ENCODE data around the gene TBCD. TPM values are rescaled to one million over a fixed set of nuclear protein-coding genes. Genes with fewer than 3 reads are reported as not detected.

TBCD gene
- polyA plus RNA-seq, 3 donors = 68.4 to 88.6 (median 83.1) TPM

DNA sequence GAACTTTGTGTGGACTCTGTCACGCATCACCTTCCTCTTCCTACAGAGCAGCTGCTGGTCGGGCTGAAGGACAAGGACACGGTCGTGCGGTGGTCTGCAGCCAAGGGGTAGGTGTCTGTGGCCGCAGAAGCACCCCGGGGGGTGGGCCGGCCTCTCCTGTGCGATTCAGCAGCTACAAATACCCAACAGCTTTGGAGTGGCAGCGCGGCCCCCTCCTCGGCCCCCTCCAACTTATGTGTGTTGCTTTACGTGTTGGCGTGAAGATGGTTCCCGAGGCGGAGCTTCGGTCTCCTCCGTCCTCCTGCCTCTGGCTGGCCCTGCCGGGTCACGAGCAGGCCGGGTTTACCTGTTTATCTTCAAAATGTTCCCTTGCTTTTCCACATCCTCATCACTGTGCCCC lies 55.7 kb downstream of the TBCD start:
- no peak for DNase-seq

DNA sequence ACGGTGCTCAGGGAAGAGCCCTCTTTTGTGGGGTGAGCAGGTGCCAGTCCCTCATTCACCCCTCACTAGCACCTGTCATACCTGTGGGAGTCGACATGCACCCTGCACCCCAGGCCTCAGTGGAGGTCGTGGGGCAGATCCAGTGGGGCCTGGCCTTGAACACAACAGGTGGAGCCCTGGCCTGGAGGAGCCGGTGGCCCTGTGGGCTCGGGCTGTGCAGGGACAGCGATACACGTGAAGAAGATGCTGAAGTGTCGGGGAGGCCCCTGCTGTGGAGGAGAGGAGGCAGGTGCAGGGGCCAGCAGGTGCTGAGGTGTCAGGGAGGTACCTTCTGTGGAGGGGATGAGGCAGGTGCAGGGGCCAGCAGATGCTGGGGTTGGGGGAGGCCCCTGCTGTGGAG lies 56.1 kb downstream of the TBCD start:
- no peak for DNase-seq

DNA sequence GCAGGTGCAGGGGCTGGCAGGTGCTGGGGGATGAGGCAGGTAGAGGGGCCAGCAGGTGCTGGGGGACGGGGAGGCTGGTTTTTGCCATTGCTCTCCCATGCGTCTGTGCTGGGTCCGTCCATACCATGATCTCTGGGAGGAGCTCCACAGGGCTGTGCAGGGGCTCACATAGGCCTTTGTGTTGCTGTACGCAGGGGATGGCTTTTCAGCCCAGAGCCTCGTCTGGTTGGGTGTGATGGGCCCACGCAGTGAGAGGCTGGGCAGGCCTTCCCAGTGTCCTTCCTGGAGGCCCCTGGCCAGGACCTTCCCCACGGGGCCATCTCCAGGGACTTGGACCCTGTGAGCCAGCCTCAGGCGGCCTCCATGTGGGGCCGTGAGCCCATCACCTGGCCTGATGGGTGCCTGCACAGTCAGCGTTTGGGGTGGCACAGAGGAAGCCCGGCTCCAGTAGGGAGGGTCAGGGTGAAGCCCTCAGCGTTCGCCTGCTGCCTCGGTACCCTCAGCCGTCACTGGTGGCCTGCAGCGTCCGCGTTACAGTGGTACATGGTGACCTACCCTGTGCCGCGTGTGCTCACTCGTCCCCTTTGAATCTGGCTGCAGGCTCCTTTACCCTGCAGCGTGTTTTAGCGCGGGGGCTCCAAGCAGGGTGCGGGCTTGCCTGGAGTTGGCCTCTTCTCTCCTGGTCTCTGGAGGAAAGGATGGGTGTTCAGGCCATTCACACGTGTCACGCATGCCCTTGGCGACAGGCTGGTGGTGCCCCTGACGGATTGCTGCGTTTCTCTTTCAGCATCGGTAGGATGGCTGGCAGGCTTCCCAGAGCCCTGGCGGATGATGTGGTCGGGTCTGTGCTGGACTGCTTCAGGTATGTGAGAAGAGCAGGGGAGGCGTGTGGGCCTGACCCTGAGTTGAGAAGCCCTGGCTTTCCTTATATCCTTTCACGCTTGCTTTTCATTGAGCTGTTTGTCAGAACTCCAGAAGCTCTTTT lies 57.3 kb downstream of the TBCD start:
- DNase-seq = no peak

DNA sequence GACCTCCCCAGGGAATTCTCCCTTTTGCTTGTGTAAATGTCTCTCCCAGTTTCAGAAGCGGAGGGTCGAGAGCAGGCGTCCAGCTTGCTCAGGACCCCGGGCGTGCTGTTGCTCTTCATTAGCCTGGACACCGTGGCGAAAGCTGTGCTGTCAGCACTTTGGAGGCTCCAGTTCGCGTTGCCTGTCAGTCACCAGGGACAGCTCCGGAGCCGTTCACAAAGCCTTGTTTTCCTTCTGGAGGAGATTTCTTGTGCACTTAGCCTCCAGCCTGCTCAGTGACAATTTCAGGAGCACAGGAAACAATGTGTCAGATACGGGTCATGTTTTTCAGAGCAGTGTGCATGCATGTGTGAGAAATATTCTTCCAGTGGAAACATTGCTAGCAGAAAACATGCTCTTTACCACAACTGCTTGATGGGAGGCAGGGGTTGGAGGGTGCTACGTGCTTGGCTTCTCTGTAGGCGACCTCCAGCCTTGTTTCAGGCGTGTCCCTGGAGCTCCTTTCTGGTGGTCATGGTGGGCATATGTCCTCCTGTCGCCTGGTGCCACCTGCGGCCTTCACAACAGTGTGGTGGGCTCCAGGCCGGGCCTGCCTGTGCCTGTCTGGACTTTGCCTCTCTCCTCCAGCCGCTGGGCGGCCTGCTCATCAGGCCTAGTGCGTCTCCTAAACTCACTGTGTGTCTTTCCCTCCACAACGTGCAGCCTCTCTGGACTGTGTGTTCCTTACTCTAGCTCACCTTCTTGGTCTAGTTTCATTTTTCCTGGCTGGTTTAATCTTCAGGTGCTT lies 59.0 kb downstream of the TBCD start:
- DNase-seq = no peak

DNA sequence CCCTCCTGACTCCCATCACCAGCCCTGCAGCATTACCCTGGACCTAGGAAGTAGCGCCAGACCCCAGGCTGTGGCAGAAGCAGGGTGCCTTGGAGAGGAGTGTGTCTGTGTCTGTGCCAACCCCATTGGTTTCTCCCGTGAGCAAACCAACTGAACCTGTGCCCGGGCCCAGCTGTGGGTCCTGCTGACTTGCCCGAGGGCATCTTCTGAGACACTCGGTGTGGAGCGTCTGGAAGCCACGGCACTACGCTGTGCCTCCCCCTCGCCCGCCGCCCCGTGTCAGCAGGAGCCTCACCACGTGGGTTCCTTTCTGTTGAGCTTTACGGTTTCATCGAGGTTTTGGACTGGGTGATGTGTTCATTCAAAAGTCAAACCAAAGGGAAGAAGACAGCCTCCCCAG lies 60.2 kb downstream of the TBCD start:
- DNase-seq = no peak

DNA sequence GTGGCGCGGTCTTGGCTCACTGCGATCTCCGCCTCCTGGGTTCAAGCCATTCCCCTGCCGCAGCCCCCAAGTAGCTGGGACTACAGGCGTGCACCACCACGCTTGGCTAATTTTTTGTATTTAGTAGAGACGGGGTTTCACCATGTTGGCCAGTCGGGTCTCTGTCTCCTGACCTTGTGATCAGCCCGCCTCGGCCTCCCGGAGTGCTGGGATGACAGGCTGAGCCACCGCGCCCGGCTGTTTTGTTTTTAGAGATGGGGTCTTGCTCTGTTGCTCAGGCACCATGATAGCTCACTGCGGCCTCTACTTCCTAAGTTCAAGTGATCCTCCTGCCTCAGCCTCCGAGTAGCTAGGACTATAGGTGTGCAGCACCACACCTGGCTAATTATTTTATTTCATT lies 60.7 kb downstream of the TBCD start:
- no peak for DNase-seq

DNA sequence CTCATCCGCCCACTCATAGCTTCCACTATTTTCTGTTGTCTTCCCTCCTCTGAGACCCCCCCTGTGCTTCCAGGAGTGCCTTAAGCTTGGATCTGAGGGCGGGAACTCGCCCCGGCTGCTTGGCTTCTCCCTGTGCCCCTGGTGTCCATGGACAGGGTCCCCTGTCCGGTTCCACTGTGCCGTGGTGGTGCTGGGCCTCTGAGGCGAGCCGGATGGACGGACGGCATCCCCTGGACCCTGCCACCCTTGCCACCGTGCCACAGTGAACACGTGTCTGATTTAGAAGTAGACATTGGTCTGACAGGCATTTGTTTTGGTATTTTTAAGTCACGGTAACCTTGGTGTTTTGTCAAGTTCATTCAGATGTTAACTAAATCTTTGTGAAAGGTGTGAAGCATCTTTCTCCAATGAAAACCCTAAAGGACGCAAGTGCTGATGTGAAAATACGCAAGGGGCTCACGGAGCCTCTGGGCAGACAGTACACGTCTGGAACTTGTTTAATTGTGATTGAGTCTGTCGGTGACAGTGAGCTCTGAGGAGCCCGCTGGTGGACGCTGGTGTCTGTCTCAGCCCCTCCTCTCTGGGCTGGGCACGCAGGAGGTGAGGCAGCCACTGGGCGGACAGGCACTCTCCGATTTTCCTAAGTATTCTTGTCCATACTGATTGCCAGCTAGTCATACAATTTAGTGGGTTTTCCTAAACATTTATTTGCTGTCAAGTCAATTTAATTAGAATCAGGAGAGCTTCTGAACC lies 61.6 kb downstream of the TBCD start:
- no peak for DNase-seq

DNA sequence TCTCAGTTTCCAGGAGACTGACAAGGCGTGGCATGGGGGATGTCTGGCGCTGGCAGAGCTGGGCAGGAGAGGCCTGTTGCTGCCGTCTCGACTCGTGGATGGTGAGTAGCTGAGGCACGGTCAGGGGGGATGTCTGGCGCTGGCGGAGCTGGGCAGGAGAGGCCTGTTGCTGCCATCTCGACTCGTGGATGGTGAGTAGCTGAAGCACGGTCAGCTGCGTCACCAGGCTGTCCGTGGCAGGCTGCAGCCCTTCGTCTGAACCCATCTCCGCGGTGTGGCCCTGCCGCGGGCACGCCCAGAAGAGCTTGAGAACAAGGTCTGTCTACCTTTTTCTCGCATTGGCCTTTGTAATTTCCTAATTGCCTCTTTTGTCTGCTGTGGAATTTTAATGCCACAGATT lies 63.0 kb downstream of the TBCD start:
- DNase-seq = no peak

DNA sequence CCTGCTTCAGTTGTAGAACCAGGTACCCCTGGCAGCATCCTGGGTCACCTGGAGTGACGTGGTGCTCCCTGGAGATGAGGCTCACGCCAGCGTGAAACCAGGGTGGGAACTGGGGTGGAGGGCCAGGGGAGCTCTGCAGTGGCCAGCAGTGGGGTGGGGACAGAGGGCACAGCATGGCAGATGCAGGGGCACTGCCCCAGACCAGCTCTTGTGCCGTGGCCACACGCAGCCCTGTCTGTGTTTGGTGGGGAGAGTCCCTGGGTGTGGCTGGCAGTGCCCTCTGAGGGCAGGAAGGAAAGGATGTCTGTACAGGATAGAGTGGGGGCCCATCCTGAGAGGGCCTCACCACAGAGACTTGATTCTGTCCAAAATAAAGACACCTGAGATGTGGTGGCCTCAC lies 63.5 kb downstream of the TBCD start:
- no peak for DNase-seq

DNA sequence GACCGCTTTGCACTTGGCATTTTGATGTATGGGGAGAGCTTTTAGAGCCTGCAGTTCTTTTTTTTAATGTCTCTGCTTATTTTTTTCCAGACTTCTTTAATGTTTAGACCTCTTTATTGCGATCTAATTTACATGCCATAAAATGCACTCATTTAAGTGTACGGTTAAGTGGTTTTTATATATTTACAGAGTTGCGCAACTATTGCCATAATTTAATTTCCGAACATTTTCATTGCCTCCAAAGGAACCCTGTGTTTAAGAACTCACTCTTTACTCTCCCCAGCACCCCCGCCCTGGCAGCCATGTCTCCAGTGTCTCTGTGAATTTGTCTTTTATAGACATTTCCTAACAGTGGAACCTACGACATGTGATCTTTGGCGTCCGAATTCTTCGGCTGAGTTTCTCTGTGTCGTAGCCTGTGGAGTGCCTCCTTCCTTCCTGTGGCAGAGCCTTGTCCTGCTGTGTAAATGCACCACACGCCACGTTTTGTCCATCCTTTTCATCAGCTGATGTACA lies 64.0 kb downstream of the TBCD start:
- no peak for DNase-seq

DNA sequence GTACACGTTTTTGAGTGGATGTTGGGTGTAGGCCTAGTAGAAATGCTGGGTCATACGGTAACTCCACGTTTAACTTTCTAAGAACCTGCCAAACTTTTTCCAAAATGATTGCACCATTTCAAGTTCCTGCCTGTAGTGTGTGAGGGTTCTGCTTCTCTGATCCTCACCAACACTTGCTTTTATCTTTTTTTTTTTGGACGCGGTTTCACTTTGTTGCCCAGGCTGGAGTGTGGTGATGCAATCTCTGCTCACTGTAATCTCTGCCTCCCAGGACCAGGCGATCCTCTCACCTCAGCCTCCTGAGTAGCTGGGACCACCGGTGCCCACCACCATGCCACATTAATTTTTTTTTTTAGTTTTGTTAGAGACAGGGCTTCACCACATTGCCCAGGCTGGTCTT lies 64.5 kb downstream of the TBCD start:
- no peak for DNase-seq

DNA sequence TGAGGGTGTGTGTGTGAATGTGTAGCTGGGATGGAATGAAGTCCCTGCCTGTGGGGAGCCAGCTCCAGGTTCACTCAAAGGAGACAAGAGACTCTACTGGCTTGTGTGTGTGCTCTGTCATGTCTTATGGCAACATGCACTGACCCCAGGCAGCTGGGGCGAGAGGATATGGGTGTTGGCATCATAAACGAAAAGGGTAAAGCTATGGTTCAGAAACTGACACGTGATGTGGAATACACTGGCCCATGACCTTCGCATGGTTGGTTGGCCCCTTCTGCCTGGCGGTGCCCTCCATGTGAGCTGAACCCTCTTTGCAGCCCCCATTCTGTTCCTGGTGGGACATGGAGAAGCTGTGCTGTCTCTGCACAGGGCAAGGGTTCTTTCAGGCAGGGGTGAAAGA lies 66.1 kb downstream of the TBCD start:
- DNase-seq = no peak

DNA sequence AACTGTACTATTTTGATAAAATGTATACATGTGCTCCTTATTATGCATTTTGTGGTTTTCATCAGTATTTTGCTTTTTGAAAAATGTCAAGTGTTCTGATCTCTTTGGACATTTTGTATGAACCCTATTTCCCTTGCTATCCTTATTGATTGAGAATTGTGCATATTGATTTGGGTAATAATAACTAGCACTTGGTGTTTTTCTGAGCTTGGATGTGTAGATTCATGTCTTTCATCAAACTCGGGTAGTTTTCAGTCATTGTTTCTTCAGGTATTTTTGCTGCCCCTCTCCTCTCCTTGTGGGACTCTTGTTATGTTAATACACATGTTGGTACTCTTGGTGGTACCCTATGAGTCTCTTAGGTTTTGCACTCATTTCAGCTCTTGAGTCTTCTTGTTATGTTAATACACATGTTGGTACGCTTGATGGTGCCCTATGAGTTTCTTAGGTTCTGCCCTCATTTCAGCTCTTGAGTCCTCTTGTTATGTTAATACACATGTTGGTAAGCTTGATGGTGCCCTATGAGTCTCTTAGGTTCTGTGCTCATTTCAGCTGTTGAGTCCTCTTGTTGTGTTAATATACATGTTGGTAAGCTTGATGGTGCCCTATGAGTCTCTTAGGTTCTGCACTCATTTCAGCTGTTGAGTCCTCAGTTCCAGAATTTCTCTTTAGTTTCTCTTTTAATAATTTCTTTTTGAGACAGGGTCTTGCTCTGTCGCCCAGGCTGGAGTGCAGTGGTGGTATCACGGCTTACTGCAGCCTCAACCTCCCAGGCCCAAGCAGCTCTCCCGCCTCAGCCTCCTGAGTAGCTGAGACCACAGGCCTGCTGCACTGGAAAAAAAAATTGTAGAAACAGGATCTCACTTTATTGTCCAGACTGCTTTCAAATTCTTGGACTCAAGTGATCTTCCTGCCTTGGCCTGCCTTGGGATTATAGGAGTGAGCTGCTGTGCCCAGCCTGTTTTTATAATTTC lies 68.7 kb downstream of the TBCD start:
- DNase-seq = no peak

DNA sequence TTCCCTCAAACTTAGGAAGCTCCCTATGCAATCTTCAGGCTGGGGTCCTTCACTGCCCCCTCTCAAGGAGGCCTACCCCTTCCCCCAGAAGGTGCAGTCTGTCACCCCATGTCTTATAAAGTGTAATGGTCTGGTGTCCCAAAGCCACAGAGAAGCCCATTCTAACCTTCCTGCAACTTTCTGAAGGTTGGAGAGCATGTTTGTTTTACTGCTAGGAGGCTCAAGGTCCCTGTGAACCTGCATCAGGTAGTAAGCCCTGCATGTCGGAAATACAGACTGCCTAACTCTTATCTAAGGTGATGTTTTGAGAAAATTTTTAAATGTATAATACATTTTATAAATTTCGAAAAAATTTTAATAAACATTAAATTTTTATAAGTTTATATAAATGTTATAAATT lies 69.7 kb downstream of the TBCD start:
- no peak for DNase-seq

DNA sequence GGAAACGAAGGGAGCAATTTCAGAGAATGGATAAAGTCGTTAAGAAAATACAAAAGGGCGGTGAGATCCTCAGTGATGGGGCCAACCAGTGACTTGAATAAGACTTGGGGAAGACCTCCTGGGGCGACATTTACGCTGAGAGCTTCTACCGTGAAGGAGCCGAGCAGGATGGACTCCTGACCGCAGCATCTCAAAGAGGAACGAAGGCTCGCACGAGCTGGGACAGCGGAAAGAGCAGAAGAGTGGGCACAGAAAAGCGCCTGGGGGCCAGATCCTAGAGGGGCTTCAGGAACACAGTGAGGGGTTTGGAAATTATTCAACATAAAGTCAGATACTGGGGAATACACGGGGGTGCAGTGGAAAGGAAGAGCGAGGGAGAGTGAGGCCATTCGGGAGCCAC lies 70.4 kb downstream of the TBCD start:
- no peak for DNase-seq

DNA sequence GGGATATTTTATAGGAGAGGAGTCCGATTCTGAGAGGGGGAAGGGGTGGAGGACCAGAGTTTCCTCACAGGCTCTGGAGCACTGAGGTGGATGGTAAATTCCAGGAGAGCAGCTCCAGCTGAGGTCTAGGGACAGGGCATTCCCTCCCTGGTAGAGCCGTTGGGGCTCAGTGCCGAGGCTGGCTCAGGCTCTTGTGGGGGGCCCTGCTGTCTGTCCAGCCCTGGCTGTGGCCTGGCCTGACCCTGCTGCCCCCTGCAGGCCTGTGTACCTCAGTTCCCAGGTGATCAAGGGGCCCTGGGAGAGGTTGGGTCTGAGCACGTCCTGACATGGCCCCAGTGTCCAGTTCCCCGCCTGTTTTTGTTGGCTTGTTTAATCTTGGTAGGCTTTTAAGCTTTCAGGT lies 71.1 kb downstream of the TBCD start:
- no peak for DNase-seq

DNA sequence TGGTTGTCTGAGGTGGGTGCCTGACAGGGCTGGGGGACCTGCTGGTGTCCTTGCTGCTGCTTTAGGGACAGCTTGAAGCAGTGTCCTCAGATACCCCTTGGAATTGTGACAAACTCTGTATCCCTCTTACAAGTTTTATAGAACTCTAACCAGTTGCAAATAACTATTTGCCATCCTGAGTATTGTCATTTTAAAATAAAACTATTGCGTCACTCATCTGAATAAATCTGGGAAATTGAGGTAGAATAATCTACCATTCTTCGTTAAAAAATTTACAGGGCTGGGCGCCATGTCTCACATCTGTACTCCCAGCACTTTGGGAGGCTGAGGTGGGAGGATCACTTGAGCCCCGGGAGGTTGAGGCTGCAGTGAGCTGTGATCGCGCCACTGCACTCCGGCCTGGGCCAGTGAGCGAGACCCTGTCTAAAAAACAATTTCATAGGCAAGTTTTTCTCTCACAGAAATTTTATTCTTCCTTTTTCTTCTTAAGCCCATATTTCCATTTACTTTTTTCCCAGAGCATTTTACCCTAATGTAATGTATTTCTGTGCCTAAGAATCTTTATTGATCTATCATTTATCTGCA lies 73.8 kb downstream of the TBCD start:
- no peak for DNase-seq

DNA sequence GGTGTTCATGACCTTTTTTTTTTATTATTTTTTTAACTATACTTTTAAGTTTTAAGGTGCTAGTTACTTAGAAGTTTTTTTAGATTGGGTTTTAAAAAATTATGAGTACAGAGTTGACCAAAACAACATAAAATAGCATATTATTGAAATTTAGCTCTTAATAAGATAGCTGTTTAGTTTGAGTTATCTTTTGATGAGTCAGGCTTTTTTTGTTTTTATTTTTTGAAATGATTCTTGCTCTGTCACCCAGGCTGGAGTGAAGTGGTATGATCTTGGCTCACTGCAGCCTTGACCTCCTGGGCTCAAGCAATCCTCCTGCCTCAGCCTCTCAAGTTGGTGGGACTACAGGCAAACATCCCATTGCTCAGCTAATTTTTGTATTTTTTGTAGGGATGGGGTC lies 74.3 kb downstream of the TBCD start:
- no peak for DNase-seq

DNA sequence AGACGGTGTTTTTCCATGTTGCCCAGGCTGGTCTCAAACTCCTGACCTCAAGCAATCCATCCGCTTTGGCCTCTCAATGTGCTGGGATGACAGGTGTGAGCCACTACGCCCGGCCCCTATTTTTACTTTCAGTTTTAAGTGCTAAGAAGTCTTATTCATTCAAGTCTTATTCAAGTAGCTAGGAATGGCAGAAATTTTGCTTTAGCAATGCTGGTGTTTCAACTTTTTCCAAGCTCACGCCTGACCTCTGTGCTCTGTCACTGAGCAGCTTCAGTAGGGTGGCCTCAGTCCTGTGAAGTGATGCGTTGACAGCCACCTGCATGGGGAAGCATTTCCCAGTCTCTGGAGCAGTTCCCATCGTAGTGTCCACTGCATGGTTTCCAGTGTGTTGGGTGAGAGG lies 75.1 kb downstream of the TBCD start:
- no peak for DNase-seq

DNA sequence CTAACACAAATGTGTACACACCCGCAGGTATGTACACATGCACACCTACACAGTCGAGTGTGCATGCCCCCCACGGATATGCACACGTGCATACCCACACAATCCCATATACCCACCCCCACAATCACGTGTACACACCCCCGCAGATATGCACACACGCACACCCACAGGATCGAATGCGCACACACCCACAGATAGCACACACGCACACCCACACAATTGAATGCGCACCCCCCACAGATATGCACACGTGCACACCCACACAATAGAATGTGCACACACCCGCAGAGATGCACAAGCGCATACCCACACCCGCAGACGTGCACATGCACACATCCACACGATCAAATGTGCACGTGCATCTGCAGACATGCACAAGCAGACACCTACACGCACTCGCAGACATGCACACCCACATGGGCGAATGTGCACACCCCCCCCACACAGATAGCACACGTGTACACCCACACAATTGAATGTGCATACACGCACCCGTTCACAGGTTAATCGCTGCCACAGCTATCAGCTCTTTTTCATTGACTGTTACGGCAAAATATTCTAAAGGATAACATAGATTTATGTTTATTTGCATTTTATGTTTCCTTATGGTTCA lies 77.1 kb downstream of the TBCD start:
- no peak for DNase-seq
